Heart left ventricle (tissue), 13 donors: ENCODE measurements around the gene HTR7.

Experiments used
- POLR2A ChIP-seq, 2 donors: fragments of 450-650 bp; IDR thresholded peaks; one replicate each; pipeline ENCODE4 v1.6.1; 2017; ENCODE audit warnings: antibody characterized with exemption in 2 of 2, mild to moderate bottlenecking in 2 of 2, moderate library complexity in 2 of 2
- TF ChIP-seq, protein P1 (sequence below), 12 donors: fragments of 200-600 bp; sonication (generic) in 4 of 12; IDR thresholded peaks; one replicate each; pipeline versions ENCODE4 v1.5.0 to v1.8.0; 2018 to 2022; ENCODE audit warnings: antibody characterized with exemption in 12 of 12, mild to moderate bottlenecking in 5 of 12
- donor health status: ischemic (EF 13 %, LVEDD 7.1; RV severe dilation, severe dysfunction).
- donor health status: DM: no; HTN: yes; CAD: no.
- donor health status: DM: no; HTN: no; CAD: no.
- donor health status: ischemic (EF 25% LVEDD 6.9; RV normal size, moderate dysfunction).
- donor health status: ischemic (EF 25% LVEDD 5.7; RV mildly dilated, moderate dysfunction).
- donor health status: ischemic (EF 35%, LVEDD 5.7; RV mildly dilated, moderate dysfunction).
- donor health status: nonischemic (EF 11% LVEDD 7.7; RV severe dilation, severe dysfunction).
- donor health status: DM: yes; HTN: yes; CAD: no.
- donor health status: PGD.
- donor health status: ischemic (EF 29% LVEDD 5.4; RV normal size, mild dysfunction).
- donor health status: nonischemic (EF 23%, LVEDD 6.1; RV moderate dilation, normal function).

DNA sequence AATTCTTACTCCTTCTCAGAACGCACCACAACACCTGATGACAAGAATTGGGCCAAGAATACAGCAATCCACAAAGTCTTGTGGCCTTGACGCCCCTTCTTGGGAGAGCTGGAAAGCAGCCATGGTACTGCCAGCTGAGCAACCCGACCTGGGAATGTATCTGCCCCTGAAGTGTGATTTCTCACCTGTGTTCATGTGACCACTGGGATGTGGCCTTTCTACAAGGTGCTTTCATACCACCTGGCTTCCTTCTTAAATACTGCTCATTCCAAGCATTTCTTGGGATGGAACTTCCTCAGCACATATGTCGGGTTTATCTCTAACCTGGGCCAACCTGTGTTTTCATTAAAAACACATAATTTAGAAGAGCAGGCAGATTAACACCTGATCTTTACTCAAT is 72.1 kb downstream of the HTR7 start:
- TF ChIP-seq, protein P1, sequence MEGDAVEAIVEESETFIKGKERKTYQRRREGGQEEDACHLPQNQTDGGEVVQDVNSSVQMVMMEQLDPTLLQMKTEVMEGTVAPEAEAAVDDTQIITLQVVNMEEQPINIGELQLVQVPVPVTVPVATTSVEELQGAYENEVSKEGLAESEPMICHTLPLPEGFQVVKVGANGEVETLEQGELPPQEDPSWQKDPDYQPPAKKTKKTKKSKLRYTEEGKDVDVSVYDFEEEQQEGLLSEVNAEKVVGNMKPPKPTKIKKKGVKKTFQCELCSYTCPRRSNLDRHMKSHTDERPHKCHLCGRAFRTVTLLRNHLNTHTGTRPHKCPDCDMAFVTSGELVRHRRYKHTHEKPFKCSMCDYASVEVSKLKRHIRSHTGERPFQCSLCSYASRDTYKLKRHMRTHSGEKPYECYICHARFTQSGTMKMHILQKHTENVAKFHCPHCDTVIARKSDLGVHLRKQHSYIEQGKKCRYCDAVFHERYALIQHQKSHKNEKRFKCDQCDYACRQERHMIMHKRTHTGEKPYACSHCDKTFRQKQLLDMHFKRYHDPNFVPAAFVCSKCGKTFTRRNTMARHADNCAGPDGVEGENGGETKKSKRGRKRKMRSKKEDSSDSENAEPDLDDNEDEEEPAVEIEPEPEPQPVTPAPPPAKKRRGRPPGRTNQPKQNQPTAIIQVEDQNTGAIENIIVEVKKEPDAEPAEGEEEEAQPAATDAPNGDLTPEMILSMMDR (IDR thresholded peaks at IDR 0.05) = no peak
- no peak for TF ChIP-seq POLR2A (IDR thresholded peaks at IDR 0.05)
